GM18520 (cell line): Measurements from ENCODE around the gene BEST3.
"Not testable (repeated sequence)": the region's sequence is repeated elsewhere in the genome, so short reads cannot be mapped to it uniquely, and the experiment has no call there.

Source experiments
- ATAC-seq: cut with Tn5 transposase; IDR thresholded peaks from one replicate; pipeline ENCODE4 v1.9.1; 2021; ENCODE audit not compliant: unreplicated experiment

The BEST3 gene

GRCh38 chr12:69608114-69608513 is 91.0 kb downstream of the BEST3 start:
- ATAC-seq: no peak

- not testable (repeated sequence) for ATAC-seq
Observed at GRCh38 chr12:69604275-69604674, 94.8 kb downstream of the BEST3 start.
